Thymus (tissue), 11 donors: Measurements from ENCODE around the gene CDH23. TPM values are rescaled to one million over a fixed set of nuclear protein-coding genes. Genes with fewer than 3 reads are reported as not detected.

Experiments used
- DNase-seq, 9 donors: peaks; one replicate each; pipeline ENCODE4 v3.0.0-alpha.2; 2013; ENCODE audit warnings: low spot score in 9 of 9, low read depth in 6 of 9, missing footprints in 1 of 9
- H3K27ac ChIP-seq, 2 donors: one replicate each; pipeline ENCODE4 v1.5.1; 2013; ENCODE audit warnings: control low read depth in 1 of 2, low read depth in 1 of 2, low read length in 1 of 2, mild to moderate bottlenecking in 1 of 2, moderate library complexity in 1 of 2
- H3K27me3 ChIP-seq, 2 donors: one replicate each; pipeline ENCODE4 v1.5.1; 2013; ENCODE audit warnings: low read length in 1 of 2; ENCODE audit not compliant: control insufficient read depth in 2 of 2, insufficient read depth in 1 of 2
- H3K36me3 ChIP-seq, 2 donors: one replicate each; pipeline ENCODE4 v1.5.1; 2013; ENCODE audit warnings: low read length in 1 of 2, mild to moderate bottlenecking in 1 of 2, moderate library complexity in 1 of 2; ENCODE audit not compliant: control insufficient read depth in 2 of 2, insufficient read depth in 2 of 2
- H3K4me1 ChIP-seq, 2 donors: one replicate each; pipeline ENCODE4 v1.5.1; 2013; ENCODE audit warnings: low read length in 2 of 2; ENCODE audit not compliant: control insufficient read depth in 2 of 2, insufficient read depth in 2 of 2
- H3K4me3 ChIP-seq, 2 donors: one replicate each; pipeline ENCODE4 v1.5.1; 2013; ENCODE audit warnings: low read length in 2 of 2, control low read depth in 1 of 2, mild to moderate bottlenecking in 1 of 2
- H3K9me3 ChIP-seq, 2 donors: one replicate each; pipeline ENCODE4 v1.5.1; 2013; ENCODE audit warnings: low read length in 1 of 2, mild to moderate bottlenecking in 1 of 2; ENCODE audit not compliant: control insufficient read depth in 2 of 2, insufficient read depth in 1 of 2
- WGBS: extraction: QIAGEN DNeasy Blood & Tissue Kit; methylation state at CpG from one replicate; pipeline ENCODE4 v1.1.7; 2013; 5-methylcytosine and 5-hydroxymethylcytosine counted together
- polyA plus RNA-seq: library from polyadenylated mRNA; stranded (reverse); fragments of 200-250 nt; gene quantifications from one replicate; pipeline ENCODE4 v1.2.3, GENCODE V29; 2013
- total RNA-seq: library from RNA; stranded (reverse); fragments of 120-200 nt; gene quantifications from one replicate; pipeline ENCODE4 v1.2.4, GENCODE V29; 2013
- donor health status: healthy.

The CDH23 gene
- total and polyA plus RNA-seq, 2 donors: 9.1 TPM

- Histone ChIP-seq H3K4me3 (no peak overlapping the region), H3K4me1 (peaks cover under 1 to 18% of the 10 kb centered on the region in 2 donors), H3K27ac (no peak overlapping the region), H3K9me3 (no peaks in the 10 kb centered on the region), H3K36me3 (no peaks in the 10 kb centered on the region), H3K27me3 (no peaks in the 10 kb centered on the region)
- 96% methylated on average over 5 of the region's 5 CpGs for WGBS
- DNase-seq: no peak
Observed at GRCh38 chr10:71707240-71707789, 310.6 kb downstream of the CDH23 start.

- Histone ChIP-seq H3K27ac (no peak overlapping the region), H3K4me3 (no peak overlapping the region), H3K27me3 (no peaks in the 10 kb centered on the region), H3K9me3 (peaks cover 0 to 2% of the 10 kb centered on the region in 2 donors), H3K36me3 (no peaks in the 10 kb centered on the region), H3K4me1 (peaks cover 11 to 28% of the 10 kb centered on the region in 2 donors)
- peak in 5 of 9 donors; percentile 24 to 72 (median 48) for DNase-seq
- 23% methylated on average over 10 of the region's 10 CpGs for WGBS
Observed at GRCh38 chr10:71708301-71708703, 311.6 kb downstream of the CDH23 start.

DNA sequence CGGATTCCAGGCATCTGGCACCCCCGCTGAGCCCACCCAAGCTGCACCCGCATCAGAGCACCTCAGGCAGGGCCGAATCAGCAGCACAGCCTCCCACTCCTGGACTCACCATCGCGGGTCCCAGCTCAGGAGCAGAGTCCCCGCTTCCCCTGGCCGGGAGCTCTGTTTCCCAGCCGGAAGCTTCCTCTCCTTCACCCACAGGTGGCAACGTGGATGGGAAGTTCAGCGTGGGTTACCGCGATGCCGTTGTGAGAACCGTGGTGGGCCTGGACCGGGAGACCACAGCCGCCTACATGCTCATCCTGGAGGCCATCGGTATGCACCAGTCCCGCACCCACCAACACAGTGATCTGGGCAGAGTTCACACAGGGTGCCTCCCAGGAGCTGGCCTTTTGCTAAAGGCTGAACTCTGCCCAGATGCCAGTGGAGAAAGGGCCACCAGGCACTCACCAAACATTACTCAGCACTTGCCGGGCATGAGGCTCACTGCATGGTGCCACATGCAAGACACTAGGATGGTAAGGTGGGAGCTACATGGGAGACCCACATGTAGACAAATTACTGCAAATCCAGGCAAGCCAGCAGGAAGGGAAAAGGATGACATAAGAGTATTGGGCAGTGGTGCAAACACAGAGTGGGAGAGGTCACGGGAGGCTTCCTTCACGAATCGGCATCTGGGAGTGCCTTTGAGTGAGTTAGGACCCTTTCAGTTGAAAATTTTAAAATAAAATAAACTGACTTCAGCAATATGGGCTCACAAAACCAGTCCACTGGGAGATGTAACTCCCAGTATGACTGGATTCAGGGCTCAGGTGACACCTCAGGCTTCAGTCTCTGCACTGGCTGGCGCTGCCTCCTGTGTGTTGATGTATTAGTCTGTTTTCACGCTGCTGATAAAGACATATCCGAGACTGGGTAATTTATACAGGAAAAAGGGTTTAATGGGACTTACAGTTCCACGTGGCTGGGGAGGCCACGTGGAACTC lies 312.5 kb downstream of the CDH23 start:
- H3K4me1 ChIP-seq: peaks cover 19 to 37% of the 10 kb centered on the region in 2 donors
- no peaks in the 10 kb centered on the region for H3K27me3 ChIP-seq
- H3K36me3 ChIP-seq: no peaks in the 10 kb centered on the region
- no peak for DNase-seq
- H3K4me3 ChIP-seq: no peak overlapping the region
- H3K9me3 ChIP-seq: peaks cover 0 to 3% of the 10 kb centered on the region in 2 donors
- 83% methylated on average over 28 of the region's 28 CpGs for WGBS
- no peak overlapping the region for H3K27ac ChIP-seq

GRCh38 chr10:71710519-71710918 lies 313.8 kb downstream of the CDH23 start:
- H3K4me1 ChIP-seq: peaks cover 30 to 50% of the 10 kb centered on the region in 2 donors
- H3K27me3 ChIP-seq: no peaks in the 10 kb centered on the region
- peaks cover 0 to 3% of the 10 kb centered on the region in 2 donors for H3K9me3 ChIP-seq
- H3K4me3 ChIP-seq: no peak overlapping the region
- DNase-seq: no peak
- no peak overlapping the region for H3K27ac ChIP-seq
- whole genome bisulfite sequencing: 100% methylated on average over 2 of the region's 2 CpGs
- H3K36me3 ChIP-seq: peaks cover 0 to 3% of the 10 kb centered on the region in 2 donors

DNA sequence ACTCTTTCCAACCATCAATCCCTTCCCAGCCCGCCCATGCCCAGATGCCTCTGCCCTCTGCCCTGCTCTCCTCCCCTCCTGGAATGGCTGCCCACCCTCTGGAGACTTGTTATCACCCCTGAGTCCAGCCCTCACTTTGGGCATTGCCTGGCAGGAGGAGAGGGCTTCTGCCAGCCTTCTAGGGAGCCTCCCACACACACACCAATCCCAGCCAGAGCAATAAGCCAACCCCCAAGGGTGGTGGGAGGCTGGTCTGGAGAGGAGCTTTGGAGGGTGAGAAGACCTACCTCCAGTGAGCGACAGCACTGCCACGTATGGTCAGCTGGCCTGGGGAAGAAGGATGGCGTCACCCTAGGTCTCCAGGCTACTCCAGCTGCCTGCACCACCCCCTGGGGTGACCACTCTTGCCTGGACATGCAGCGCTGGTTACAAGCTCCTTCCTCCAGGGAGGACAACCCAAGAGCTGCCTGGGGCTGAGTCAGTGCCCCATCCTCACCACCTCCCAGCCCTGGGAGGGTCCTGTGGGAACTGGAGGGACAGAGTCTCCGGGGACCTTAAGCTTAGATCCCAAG lies 314.4 kb downstream of the CDH23 start:
- H3K4me1 ChIP-seq: peaks cover 30 to 56% of the 10 kb centered on the region in 2 donors
- peaks cover 0 to 3% of the 10 kb centered on the region in 2 donors for H3K9me3 ChIP-seq
- H3K27ac ChIP-seq: no peak overlapping the region
- no peak overlapping the region for H3K4me3 ChIP-seq
- H3K36me3 ChIP-seq: peaks cover 3 to 5% of the 10 kb centered on the region in 2 donors
- no peak for DNase-seq
- no peaks in the 10 kb centered on the region for H3K27me3 ChIP-seq
- WGBS: 98% methylated on average over 6 of the region's 6 CpGs

DNA sequence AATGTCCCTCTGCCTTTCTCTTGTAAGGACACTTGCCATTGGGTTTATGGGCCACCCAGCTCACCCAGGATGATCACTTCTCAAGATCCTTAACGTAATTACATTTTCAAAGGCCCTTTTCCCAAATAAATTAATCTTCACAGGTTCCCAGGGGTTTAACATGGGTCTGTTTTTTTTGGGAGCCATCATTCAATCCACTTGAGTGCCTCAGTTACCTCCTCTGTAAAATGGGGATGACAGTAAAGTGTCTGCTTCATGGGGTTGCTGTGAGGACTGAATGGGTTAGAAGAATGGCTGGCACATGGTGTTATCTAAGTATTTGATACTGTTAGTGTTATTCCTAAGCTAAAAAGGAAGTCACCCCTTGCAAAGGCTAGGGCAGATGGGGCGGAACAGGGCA lies 315.4 kb downstream of the CDH23 start:
- peaks cover 30 to 59% of the 10 kb centered on the region in 2 donors for H3K4me1 ChIP-seq
- WGBS: 62% methylated on average over 2 of the region's 2 CpGs
- H3K36me3 ChIP-seq: peaks cover 3 to 8% of the 10 kb centered on the region in 2 donors
- H3K9me3 ChIP-seq: peaks cover 0 to 3% of the 10 kb centered on the region in 2 donors
- DNase-seq: no peak
- H3K27ac ChIP-seq: peak overlapping the region; percentile 91 to 95
- no peak overlapping the region for H3K4me3 ChIP-seq
- no peaks in the 10 kb centered on the region for H3K27me3 ChIP-seq

GRCh38 chr10:71712572-71713134 lies 315.9 kb downstream of the CDH23 start:
- Histone ChIP-seq H3K36me3 (peaks cover 3 to 12% of the 10 kb centered on the region in 2 donors), H3K4me1 (peaks cover 30 to 63% of the 10 kb centered on the region in 2 donors), H3K4me3 (peak overlapping the region; percentile 36 to 50), H3K9me3 (peaks cover 0 to 3% of the 10 kb centered on the region in 2 donors), H3K27ac (peak overlapping the region; percentile 91 to 95), H3K27me3 (no peaks in the 10 kb centered on the region)
- peak in 3 of 9 donors; percentile 55 to 82 (median 63) for DNase-seq
- 23% methylated on average over 17 of the region's 17 CpGs for WGBS

DNA sequence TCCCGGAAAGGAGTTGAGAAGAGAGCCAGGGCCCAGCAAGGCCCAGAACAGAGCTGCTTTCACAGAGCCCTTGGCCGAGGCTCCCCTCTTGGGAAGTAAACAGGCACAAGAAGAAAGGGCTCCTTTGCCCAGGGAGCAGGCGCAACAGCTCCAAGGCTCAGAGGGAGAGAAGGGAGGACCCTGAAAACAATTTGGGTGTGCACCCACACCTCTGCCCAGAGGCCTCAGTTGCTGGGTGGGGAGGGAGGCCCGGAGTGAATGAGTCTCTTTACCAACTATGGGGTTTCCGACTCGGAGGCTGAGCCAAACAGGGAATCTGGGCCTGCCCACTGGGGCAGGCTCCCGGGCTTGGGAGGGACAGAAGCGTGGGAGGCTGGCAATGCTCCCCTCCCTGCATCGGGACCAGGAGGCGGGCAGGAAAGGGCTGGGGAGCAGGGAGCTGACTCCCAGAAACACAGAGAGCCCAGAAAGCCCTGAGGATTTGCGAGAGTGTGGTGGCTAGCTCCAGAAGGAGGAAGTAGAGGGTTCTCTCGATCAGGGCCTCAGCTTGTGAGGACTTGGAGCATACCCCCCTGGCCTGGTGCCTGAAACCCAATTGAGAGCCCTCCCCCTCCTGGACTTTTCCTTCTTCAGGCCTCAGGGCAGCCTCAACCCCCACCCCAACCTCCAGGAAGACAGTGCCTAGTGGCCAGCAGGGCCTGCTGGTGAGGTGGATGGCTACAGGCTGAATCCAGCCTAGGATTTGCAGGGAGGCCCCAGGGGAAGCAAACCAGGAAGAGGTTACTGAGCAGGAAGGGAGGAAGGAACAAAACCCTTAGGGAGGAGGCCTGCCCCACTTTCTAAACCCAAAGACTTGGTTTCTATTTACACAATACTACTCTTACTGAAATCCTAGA lies 316.7 kb downstream of the CDH23 start:
- 57% methylated on average over 12 of the region's 12 CpGs for WGBS
- Histone ChIP-seq H3K4me1 (peaks cover 30 to 59% of the 10 kb centered on the region in 2 donors), H3K27ac (peak overlapping the region; percentile 91 to 95), H3K4me3 (peak overlapping the region; percentile 36 to 50), H3K36me3 (peaks cover 3 to 12% of the 10 kb centered on the region in 2 donors), H3K27me3 (no peaks in the 10 kb centered on the region), H3K9me3 (peaks cover 0 to 8% of the 10 kb centered on the region in 2 donors)
- DNase-seq: peak in 1 of 9 donors; percentile 57
